NCI-H2196 treated with DMSO at 0.1 percent for 48 hours (cell line): Measurements from ENCODE around the gene SNPH.
"Not testable (repeated sequence)": the region's sequence is repeated elsewhere in the genome, so short reads cannot be mapped to it uniquely, and the experiment has no call there.

Experiments
- DNase-seq: peaks from one replicate; lab custom pipeline; 2025; ENCODE audit not compliant: unreplicated experiment; lab: John Stamatoyannopoulos, UW

The SNPH gene

GRCh38 chr20:1336699-1337367 lies 70.7 kb downstream of the SNPH start:
- DNase-seq: no peak

- no peak for DNase-seq
Observed at GRCh38 chr20:1337441-1337840, 71.3 kb downstream of the SNPH start.

GRCh38 chr20:1338096-1338495 lies 72.0 kb downstream of the SNPH start:
- no peak for DNase-seq

- no peak for DNase-seq
Observed at GRCh38 chr20:1338801-1339200, 72.7 kb downstream of the SNPH start.

GRCh38 chr20:1341561-1342265 lies 75.6 kb downstream of the SNPH start:
- no peak for DNase-seq

GRCh38 chr20:1343446-1344124 lies 77.5 kb downstream of the SNPH start:
- DNase-seq: not testable (repeated sequence)

GRCh38 chr20:1345030-1345755 lies 79.1 kb downstream of the SNPH start:
- DNase-seq: no peak

GRCh38 chr20:1345756-1346093 lies 79.6 kb downstream of the SNPH start:
- no peak for DNase-seq

- DNase-seq: no peak
Observed at GRCh38 chr20:1346315-1346969, 80.3 kb downstream of the SNPH start.

GRCh38 chr20:1353956-1354355 lies 87.9 kb downstream of the SNPH start:
- DNase-seq: no peak

- DNase-seq: no peak
Observed at GRCh38 chr20:1357921-1358671, 92.0 kb downstream of the SNPH start.
